Activated CD8-positive, alpha-beta memory T cell treated with anti-CD3 and anti-CD28 coated beads for 1 hour (primary cell): ENCODE results near the gene ZNF763.
"Not testable (repeated sequence)": the region's sequence is repeated elsewhere in the genome, so short reads cannot be mapped to it uniquely, and the experiment has no call there.

Experiments used
- DNase-seq, 2 donors: peaks; one replicate each; pipeline ENCODE4 v3.0.0-alpha.2; 2020; ENCODE audit warnings: low read depth in 1 of 2; ENCODE audit errors: extremely low read depth in 1 of 2

The ZNF763 gene

GRCh38 chr19:11970174-11970573, 5.3 kb downstream of the ZNF763 start:
- DNase-seq = no peak

GRCh38 chr19:11971041-11971440, 6.2 kb downstream of the ZNF763 start:
- no peak for DNase-seq

GRCh38 chr19:11973019-11973810, 8.4 kb downstream of the ZNF763 start:
- no peak for DNase-seq

GRCh38 chr19:11978492-11979100, 13.8 kb downstream of the ZNF763 start:
- no peak for DNase-seq

- DNase-seq = no peak
These were observed 14.7 kb downstream of the ZNF763 start for GRCh38 chr19:11979527-11979926.

- no peak for DNase-seq
These were observed 17.7 kb downstream of the ZNF763 start for GRCh38 chr19:11982526-11982925.

GRCh38 chr19:11984986-11985385, 20.1 kb downstream of the ZNF763 start:
- no peak for DNase-seq

- no peak for DNase-seq
These were observed 21.9 kb downstream of the ZNF763 start for GRCh38 chr19:11986754-11987153.

GRCh38 chr19:11987405-11988281, 22.8 kb downstream of the ZNF763 start:
- peak; percentile 77 to 87 for DNase-seq

GRCh38 chr19:11989112-11989456, 24.2 kb downstream of the ZNF763 start:
- DNase-seq = no peak

GRCh38 chr19:11991921-11992320, 27.1 kb downstream of the ZNF763 start:
- DNase-seq = not testable (repeated sequence)

- no peak for DNase-seq
These were observed 30.3 kb downstream of the ZNF763 start for GRCh38 chr19:11995174-11995573.

GRCh38 chr19:12000152-12000981, 35.5 kb downstream of the ZNF763 start:
- no peak for DNase-seq

- DNase-seq = no peak
These were observed 50.3 kb downstream of the ZNF763 start for GRCh38 chr19:12015015-12015752.

GRCh38 chr19:12015753-12016116, 50.9 kb downstream of the ZNF763 start:
- DNase-seq = no peak
